ENCODE results near the gene INPP5F. TPM values are rescaled to one million over a fixed set of nuclear protein-coding genes. Genes with fewer than 3 reads are reported as not detected.

Gene INPP5F
- total RNA-seq, 6 experiments from 2014 or later: 2.0 to 3.9 (median 2.5) TPM

- TF ChIP-seq, protein P1, sequence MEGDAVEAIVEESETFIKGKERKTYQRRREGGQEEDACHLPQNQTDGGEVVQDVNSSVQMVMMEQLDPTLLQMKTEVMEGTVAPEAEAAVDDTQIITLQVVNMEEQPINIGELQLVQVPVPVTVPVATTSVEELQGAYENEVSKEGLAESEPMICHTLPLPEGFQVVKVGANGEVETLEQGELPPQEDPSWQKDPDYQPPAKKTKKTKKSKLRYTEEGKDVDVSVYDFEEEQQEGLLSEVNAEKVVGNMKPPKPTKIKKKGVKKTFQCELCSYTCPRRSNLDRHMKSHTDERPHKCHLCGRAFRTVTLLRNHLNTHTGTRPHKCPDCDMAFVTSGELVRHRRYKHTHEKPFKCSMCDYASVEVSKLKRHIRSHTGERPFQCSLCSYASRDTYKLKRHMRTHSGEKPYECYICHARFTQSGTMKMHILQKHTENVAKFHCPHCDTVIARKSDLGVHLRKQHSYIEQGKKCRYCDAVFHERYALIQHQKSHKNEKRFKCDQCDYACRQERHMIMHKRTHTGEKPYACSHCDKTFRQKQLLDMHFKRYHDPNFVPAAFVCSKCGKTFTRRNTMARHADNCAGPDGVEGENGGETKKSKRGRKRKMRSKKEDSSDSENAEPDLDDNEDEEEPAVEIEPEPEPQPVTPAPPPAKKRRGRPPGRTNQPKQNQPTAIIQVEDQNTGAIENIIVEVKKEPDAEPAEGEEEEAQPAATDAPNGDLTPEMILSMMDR (IDR thresholded peaks at IDR 0.05): peak; percentile 83 to 89 (median 88)
- no peak for TF ChIP-seq POLR2A (IDR thresholded peaks at IDR 0.05)
- peak; percentile 38 to 71 (median 62) for DNase-seq
- H3K4me3 ChIP-seq: no peak overlapping the region
- peak; percentile 99 to 100 (median 99) for ATAC-seq
- H3K9me3 ChIP-seq: no peaks in the 10 kb centered on the region
- no peaks in the 10 kb centered on the region for H3K36me3 ChIP-seq
- no peaks in the 10 kb centered on the region for H3K4me1 ChIP-seq
- H3K27ac ChIP-seq: no peak overlapping the region
- H3K27me3 ChIP-seq: no peaks in the 10 kb centered on the region
- intact Hi-C loops (cut with DNase I): no loop called here
- 28% methylated on average over 9 of the region's 9 CpGs for WGBS (ENCODE audit: insufficient coverage, low coverage, low lambda C conversion rate, missing lambda C conversion rate)
Measured at GRCh38 chr10:119750391-119751230, 24.8 kb downstream of the INPP5F start.

DNA sequence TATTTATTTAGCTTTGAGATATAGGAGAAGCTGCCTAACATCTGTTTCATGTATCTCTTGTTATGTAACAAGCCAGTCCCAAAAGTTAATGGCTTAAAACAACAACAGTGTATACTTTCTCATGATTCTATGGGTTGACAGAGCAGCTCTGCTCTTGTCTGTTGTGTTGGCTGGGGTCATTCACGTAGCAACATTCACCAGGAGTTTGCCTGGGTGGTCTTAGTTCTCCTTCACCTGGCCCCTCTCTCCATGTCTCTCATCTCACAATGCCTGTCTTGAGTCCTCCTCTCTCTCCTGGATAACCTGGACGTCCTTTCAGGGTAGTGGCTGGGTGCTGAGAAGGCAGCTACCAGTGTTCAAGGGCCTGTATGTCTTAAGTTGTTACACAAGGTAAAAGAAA, 27.5 kb downstream of the INPP5F start:
- WGBS (ENCODE audit: insufficient coverage, low coverage, low lambda C conversion rate, missing lambda C conversion rate): 61% methylated on average over 2 of the region's 2 CpGs
- no peaks in the 10 kb centered on the region for H3K9me3 ChIP-seq
- no peak overlapping the region for H3K27ac ChIP-seq
- TF ChIP-seq POLR2A (IDR thresholded peaks at IDR 0.05): no peak
- TF ChIP-seq, protein P1 (IDR thresholded peaks at IDR 0.05): no peak
- H3K36me3 ChIP-seq: no peaks in the 10 kb centered on the region
- no peaks in the 10 kb centered on the region for H3K27me3 ChIP-seq
- no peak overlapping the region for H3K4me3 ChIP-seq
- H3K4me1 ChIP-seq: no peaks in the 10 kb centered on the region
- intact Hi-C loops (cut with DNase I): no loop called here
- ATAC-seq: no peak
- no peak for DNase-seq

DNA sequence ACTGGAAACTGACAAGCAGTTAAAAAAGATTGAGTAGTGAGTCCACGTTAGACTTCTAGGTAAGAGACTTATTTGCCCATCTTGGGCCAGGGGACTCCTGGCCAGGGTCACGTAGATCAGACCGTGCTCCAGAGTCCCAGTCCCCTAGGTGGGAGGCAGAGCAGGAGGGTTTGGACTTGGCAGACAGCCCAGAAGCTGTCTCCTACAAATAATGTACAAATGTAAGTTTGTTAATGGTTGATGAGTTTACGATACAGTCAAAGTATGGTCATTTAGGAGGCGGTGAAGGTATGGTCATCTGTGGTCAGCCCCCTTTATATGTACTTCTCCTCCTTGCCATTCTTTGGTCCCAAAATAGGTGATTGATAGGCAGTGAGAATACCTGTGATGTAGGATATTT, 28.2 kb downstream of the INPP5F start:
- no peak for DNase-seq
- Histone ChIP-seq H3K4me1 (no peaks in the 10 kb centered on the region), H3K27me3 (no peaks in the 10 kb centered on the region), H3K9me3 (no peaks in the 10 kb centered on the region), H3K36me3 (no peaks in the 10 kb centered on the region), H3K4me3 (no peak overlapping the region), H3K27ac (no peak overlapping the region)
- intact Hi-C loops (cut with DNase I): no loop called here
- TF ChIP-seq POLR2A (IDR thresholded peaks at IDR 0.05): no peak
- TF ChIP-seq, protein P1 (IDR thresholded peaks at IDR 0.05): no peak
- 80% methylated on average over 5 of the region's 5 CpGs for WGBS (ENCODE audit: insufficient coverage, low coverage, low lambda C conversion rate, missing lambda C conversion rate)
- ATAC-seq: no peak

GRCh38 chr10:119754936-119755335, 29.1 kb downstream of the INPP5F start:
- no peak for ATAC-seq
- Histone ChIP-seq H3K27ac (no peak overlapping the region), H3K4me1 (no peaks in the 10 kb centered on the region), H3K36me3 (no peaks in the 10 kb centered on the region), H3K27me3 (no peaks in the 10 kb centered on the region), H3K4me3 (no peak overlapping the region), H3K9me3 (no peaks in the 10 kb centered on the region)
- intact Hi-C loops (cut with DNase I): no loop called here
- TF ChIP-seq POLR2A (IDR thresholded peaks at IDR 0.05): no peak
- TF ChIP-seq, protein P1 (IDR thresholded peaks at IDR 0.05): no peak
- WGBS (ENCODE audit: insufficient coverage, low coverage, low lambda C conversion rate, missing lambda C conversion rate): 100% methylated on average over 3 of the region's 4 CpGs
- no peak for DNase-seq

Data from right lobe of liver (tissue), 6 donors.